ENCODE results near the gene CES2.

Gene CES2

DNA sequence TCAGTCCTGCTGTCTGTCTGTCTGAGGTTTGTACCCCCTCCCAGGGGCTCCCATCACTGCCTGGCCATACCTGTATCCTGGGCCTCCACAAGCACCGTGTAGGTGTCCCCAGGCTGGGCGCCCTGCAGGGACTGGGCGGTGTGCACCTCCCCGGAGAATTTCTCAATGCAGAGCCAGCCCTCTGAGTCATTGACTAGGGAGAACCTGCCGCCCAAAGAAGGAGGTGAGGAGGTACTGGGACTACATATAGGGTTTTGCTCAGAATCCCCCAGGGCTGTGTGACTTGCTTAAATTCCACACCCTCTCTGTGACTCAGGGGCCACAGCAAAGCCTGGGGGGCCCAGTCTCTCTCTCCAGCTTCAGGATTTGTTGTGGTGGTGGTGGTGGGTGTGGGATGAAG is 24.2 kb upstream of the CES2 start:
- Histone ChIP-seq H3F3A (ENCODE audit: insufficient read depth, low read length) (no peaks in the 10 kb centered on the region), H3K4me1 (ENCODE audit: low read length) (peaks cover 1% of the 10 kb centered on the region; the same call in 1 of the 2 replicates), H3K9ac (ENCODE audit: low read length) (no peak overlapping the region), H3K4me2 (ENCODE audit: low read depth, low read length) (no peak overlapping the region), H3K27me3 (replicated peaks; ENCODE audit: insufficient read depth, low read length) (peaks cover 21% of the 10 kb centered on the region), H4K20me1 (ENCODE audit: insufficient read depth, low read length) (no peaks in the 10 kb centered on the region), H3K9me2 (replicated peaks; ENCODE audit: insufficient read depth, low read length) (no peaks in the 10 kb centered on the region), H3K4me3 (ENCODE audit: low read length) (no peak overlapping the region), H3K36me3 (replicated peaks; ENCODE audit: insufficient read depth, low read length) (no peaks in the 10 kb centered on the region), H2AFZ (ENCODE audit: low read length) (no peak overlapping the region), H3K9me3 (replicated peaks; ENCODE audit: insufficient read depth, low read length) (no peaks in the 10 kb centered on the region), H3K27ac (ENCODE audit: low read length) (no peak overlapping the region), H3K79me2 (ENCODE audit: low read length) (no peaks in the 10 kb centered on the region)
- TF ChIP-seq, protein P1, sequence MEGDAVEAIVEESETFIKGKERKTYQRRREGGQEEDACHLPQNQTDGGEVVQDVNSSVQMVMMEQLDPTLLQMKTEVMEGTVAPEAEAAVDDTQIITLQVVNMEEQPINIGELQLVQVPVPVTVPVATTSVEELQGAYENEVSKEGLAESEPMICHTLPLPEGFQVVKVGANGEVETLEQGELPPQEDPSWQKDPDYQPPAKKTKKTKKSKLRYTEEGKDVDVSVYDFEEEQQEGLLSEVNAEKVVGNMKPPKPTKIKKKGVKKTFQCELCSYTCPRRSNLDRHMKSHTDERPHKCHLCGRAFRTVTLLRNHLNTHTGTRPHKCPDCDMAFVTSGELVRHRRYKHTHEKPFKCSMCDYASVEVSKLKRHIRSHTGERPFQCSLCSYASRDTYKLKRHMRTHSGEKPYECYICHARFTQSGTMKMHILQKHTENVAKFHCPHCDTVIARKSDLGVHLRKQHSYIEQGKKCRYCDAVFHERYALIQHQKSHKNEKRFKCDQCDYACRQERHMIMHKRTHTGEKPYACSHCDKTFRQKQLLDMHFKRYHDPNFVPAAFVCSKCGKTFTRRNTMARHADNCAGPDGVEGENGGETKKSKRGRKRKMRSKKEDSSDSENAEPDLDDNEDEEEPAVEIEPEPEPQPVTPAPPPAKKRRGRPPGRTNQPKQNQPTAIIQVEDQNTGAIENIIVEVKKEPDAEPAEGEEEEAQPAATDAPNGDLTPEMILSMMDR (IDR thresholded peaks at IDR 0.05; ENCODE audit: low read length) = no peak
- no peak for TF ChIP-seq EZH2phosphoT487 (IDR thresholded peaks at IDR 0.05; ENCODE audit: low read length)
- no peak for TF ChIP-seq EZH2 (optimal IDR thresholded peaks at IDR 0.05; ENCODE audit: low read depth, low read length)
- no peak for DNase-seq

DNA sequence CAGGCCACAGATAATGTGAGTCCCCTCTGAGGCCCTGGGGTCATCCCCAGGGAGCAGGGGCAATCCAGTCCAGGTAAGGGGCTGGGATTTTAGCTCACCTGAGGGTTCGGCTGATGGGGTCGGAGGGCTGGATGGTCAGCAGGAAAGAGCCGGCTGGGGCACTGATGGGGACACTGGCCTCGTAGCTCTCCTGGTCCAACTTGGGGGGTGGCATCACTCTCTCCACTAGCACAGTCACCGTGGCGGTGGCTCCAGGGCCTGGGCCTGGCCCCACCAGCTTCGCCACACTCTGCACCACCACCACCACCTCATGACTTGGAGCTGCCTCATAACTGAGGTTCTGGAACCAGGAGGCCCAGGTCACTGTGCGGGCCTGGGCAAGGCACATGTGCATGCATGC is 23.5 kb upstream of the CES2 start:
- Histone ChIP-seq H4K20me1 (ENCODE audit: insufficient read depth, low read length) (no peaks in the 10 kb centered on the region), H3K9me2 (replicated peaks; ENCODE audit: insufficient read depth, low read length) (no peaks in the 10 kb centered on the region), H3K79me2 (ENCODE audit: low read length) (no peaks in the 10 kb centered on the region), H3F3A (ENCODE audit: insufficient read depth, low read length) (no peaks in the 10 kb centered on the region), H3K4me3 (ENCODE audit: low read length) (no peak overlapping the region), H2AFZ (ENCODE audit: low read length) (no peak overlapping the region), H3K9me3 (replicated peaks; ENCODE audit: insufficient read depth, low read length) (no peaks in the 10 kb centered on the region), H3K4me2 (ENCODE audit: low read depth, low read length) (no peak overlapping the region), H3K27ac (ENCODE audit: low read length) (no peak overlapping the region), H3K36me3 (replicated peaks; ENCODE audit: insufficient read depth, low read length) (no peaks in the 10 kb centered on the region), H3K4me1 (ENCODE audit: low read length) (no peaks in the 10 kb centered on the region), H3K9ac (ENCODE audit: low read length) (no peak overlapping the region), H3K27me3 (replicated peaks; ENCODE audit: insufficient read depth, low read length) (peaks cover 28% of the 10 kb centered on the region)
- DNase-seq = no peak
- TF ChIP-seq, protein P1 (IDR thresholded peaks at IDR 0.05; ENCODE audit: low read length) = no peak
- TF ChIP-seq EZH2phosphoT487 (IDR thresholded peaks at IDR 0.05; ENCODE audit: low read length) (no peak), EZH2 (optimal IDR thresholded peaks at IDR 0.05; ENCODE audit: low read depth, low read length) (no peak)

DNA sequence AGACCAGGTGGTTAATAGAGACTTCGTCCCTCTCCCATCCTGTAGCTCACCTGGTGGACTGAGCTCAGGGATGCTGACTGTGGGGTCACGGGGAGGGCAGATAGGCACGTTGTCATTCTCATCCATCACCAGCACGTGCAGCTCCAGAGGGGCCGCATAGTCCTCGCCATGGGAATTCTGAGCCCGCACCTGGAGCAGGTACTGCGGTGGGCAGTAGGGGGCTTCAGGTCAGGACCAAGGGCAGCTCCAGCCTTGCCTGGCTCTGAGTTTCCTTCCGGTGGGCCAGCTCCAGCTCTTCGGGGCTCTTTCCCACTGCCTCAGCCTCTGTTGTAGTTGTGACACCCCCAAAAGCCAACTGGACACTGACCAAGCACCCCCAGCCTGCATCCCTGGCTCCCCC is 22.2 kb upstream of the CES2 start:
- Histone ChIP-seq H3F3A (ENCODE audit: insufficient read depth, low read length) (no peaks in the 10 kb centered on the region), H3K36me3 (replicated peaks; ENCODE audit: insufficient read depth, low read length) (no peaks in the 10 kb centered on the region), H3K9me2 (replicated peaks; ENCODE audit: insufficient read depth, low read length) (no peaks in the 10 kb centered on the region), H3K9me3 (replicated peaks; ENCODE audit: insufficient read depth, low read length) (no peaks in the 10 kb centered on the region), H3K4me3 (ENCODE audit: low read length) (no peak overlapping the region), H3K79me2 (ENCODE audit: low read length) (no peaks in the 10 kb centered on the region), H4K20me1 (ENCODE audit: insufficient read depth, low read length) (no peaks in the 10 kb centered on the region), H3K27ac (ENCODE audit: low read length) (no peak overlapping the region), H3K4me2 (ENCODE audit: low read depth, low read length) (no peak overlapping the region), H3K27me3 (replicated peaks; ENCODE audit: insufficient read depth, low read length) (peaks cover 39% of the 10 kb centered on the region), H3K4me1 (ENCODE audit: low read length) (no peaks in the 10 kb centered on the region), H2AFZ (ENCODE audit: low read length) (no peak overlapping the region), H3K9ac (ENCODE audit: low read length) (no peak overlapping the region)
- TF ChIP-seq, protein P1 (IDR thresholded peaks at IDR 0.05; ENCODE audit: low read length) = no peak
- TF ChIP-seq EZH2 (optimal IDR thresholded peaks at IDR 0.05; ENCODE audit: low read depth, low read length) = no peak
- no peak for TF ChIP-seq EZH2phosphoT487 (IDR thresholded peaks at IDR 0.05; ENCODE audit: low read length)
- no peak for DNase-seq

Data from MM.1S (cell line).